VCaP (cell line): ENCODE measurements around the gene KRTAP22-2.

Experiments
- H3K27ac ChIP-seq: fragments of 450-650 bp; 2 replicates; pipeline ENCODE4 v1.5.1; 2017
- CTCF ChIP-seq: fragments of 450-650 bp; conservative IDR thresholded peaks from 2 replicates; pipeline ENCODE4 v1.5.1; 2017; ENCODE audit warnings: mild to moderate bottlenecking, moderate library complexity

KRTAP22-2 gene

GRCh38 chr21:30541764-30542163, 48.4 kb downstream of the KRTAP22-2 start, which contains the start of gene KRTAP19-6:
TSS of gene KRTAP19-6 (minus strand) at chr21:30541864. CDS start at chr21:30541833, 31 bp downstream.
- no peak for TF ChIP-seq CTCF
- no peak within 1 kb of the TSS for H3K27ac ChIP-seq
